LNCAP (cell line): ENCODE results near the gene TNFRSF13B.

Source experiments
- TF ChIP-seq, protein P1 (sequence below): fragments of 450-650 bp; IDR thresholded peaks from 2 replicates; pipeline ENCODE4 v1.5.1; 2017; ENCODE audit warnings: mild to moderate bottlenecking

The TNFRSF13B gene

GRCh38 chr17:16925461-16926060 is 46.4 kb downstream of the TNFRSF13B start:
- TF ChIP-seq, protein P1, sequence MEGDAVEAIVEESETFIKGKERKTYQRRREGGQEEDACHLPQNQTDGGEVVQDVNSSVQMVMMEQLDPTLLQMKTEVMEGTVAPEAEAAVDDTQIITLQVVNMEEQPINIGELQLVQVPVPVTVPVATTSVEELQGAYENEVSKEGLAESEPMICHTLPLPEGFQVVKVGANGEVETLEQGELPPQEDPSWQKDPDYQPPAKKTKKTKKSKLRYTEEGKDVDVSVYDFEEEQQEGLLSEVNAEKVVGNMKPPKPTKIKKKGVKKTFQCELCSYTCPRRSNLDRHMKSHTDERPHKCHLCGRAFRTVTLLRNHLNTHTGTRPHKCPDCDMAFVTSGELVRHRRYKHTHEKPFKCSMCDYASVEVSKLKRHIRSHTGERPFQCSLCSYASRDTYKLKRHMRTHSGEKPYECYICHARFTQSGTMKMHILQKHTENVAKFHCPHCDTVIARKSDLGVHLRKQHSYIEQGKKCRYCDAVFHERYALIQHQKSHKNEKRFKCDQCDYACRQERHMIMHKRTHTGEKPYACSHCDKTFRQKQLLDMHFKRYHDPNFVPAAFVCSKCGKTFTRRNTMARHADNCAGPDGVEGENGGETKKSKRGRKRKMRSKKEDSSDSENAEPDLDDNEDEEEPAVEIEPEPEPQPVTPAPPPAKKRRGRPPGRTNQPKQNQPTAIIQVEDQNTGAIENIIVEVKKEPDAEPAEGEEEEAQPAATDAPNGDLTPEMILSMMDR, result no peak

DNA sequence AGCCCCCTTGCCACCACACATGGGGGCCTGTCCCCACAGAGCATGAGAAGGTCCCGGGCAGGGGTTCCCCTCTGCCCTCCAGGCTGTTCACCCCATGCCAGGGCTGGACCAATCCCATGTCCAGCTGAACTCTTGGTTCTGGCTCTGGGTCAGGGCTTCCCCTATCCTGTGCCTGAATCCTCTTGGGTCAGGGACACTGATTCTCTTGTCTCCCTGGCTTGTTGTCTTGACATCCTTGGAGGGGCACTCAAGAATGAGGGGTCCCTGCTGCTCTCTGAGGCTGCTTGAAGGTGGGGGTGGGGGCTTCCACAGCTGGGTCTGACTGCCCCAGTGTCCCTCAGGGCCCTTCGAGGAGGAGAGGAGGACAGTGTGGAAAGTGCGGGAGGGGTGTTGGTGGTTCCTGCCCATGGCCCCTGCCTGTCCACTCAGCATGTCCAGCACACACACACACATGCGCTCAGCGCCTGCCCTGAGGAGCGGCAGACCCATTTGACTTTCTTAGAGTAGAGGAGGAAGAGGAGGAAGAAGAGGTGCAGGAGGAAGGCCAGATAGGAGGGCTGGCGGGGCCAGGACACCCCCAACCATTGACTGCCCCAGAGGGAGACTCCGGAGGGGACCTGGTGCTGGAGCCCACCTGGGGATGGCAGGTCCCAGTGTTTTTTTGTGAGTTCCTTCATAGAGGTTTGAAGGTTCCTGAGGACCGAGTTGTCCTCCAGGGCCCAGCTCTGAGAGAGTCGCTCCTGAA is 47.0 kb downstream of the TNFRSF13B start:
- TF ChIP-seq, protein P1, result no peak

- TF ChIP-seq, protein P1, result no peak
Measured at GRCh38 chr17:16923904-16924695, 47.8 kb downstream of the TNFRSF13B start.

DNA sequence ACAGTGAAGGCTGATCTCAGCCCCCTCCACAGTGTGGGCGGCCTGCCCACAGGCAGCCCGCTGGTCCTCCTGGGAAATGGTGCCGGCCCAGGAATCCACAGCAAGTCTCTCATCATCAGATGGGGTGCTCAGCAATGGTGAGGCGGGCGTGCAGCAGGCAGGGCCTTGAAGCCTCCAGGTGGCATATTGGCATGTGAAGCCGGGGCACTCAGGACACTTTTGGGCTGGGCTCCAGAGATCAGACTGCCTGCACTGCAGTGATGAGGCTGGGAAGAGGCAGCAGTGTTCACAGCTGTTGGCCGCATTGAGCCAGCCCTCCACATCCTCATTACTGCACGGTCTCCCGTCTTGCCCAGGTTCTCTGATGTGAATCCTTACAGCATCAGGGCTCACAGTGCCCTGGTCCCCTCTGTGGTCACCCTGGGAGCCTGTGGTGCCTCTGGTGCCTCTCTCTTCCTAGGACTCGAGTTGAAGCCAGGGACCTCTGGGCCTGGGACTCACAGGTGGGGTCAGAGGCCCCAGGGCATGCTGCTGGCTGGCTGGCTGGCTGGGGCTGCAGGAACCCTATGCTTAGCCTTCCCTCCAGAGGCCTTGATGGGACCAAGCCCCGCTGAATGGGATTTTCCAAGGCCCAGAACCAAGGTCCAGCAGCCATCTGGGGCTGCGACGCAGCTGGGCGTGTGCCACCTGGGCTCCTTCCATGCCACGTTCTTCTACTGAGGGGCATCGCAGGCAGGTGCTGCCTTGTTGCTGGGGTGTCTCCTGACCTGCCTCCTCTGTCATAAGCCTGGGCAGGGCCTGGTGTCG is 48.6 kb downstream of the TNFRSF13B start:
- TF ChIP-seq, protein P1, result no peak

DNA sequence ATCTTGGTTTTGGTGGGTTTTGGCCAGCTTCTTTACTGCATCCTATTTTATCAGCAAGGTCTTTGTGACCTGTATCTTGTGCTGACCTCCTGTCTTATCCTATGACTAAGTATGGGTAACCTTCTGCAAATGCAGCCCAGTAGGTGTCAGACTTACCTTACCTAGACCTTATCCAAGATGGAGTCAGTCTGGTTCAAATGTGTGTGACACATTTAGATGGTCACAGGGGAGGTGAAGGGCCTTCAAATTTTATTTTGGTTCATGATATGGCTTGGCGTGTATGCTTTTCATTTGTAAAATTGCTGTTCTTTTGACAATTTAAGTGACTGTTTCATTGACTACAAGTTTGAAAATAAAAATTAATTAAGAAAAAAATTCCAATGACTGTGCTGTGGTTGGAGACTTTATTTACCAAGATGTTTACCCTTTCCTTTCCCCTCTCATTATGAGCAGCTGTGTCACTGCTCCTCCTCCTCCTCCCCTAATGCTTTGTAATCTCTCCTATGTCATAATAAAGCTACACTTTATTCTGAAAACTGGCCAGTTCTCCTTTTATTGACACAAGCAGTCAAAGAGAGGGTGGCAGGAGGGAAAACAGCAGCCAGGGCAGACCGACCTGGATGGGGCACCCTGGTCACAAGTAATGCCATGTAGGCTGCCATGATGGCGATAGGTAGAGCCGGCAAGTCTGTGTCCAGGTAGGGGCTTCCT is 49.4 kb downstream of the TNFRSF13B start:
- TF ChIP-seq, protein P1, result peak; percentile 48

- TF ChIP-seq, protein P1, result no peak
Measured at GRCh38 chr17:16920628-16921020, 51.3 kb downstream of the TNFRSF13B start.
